Middle frontal gyrus (tissue), 1 donor: ENCODE data around the gene RXRB.

Source experiments
- DNase-seq: peaks from one replicate; pipeline ENCODE4 v3.0.0-alpha.2; 2015; ENCODE audit warnings: low spot score; ENCODE audit errors: extremely low spot score

The RXRB gene

DNA sequence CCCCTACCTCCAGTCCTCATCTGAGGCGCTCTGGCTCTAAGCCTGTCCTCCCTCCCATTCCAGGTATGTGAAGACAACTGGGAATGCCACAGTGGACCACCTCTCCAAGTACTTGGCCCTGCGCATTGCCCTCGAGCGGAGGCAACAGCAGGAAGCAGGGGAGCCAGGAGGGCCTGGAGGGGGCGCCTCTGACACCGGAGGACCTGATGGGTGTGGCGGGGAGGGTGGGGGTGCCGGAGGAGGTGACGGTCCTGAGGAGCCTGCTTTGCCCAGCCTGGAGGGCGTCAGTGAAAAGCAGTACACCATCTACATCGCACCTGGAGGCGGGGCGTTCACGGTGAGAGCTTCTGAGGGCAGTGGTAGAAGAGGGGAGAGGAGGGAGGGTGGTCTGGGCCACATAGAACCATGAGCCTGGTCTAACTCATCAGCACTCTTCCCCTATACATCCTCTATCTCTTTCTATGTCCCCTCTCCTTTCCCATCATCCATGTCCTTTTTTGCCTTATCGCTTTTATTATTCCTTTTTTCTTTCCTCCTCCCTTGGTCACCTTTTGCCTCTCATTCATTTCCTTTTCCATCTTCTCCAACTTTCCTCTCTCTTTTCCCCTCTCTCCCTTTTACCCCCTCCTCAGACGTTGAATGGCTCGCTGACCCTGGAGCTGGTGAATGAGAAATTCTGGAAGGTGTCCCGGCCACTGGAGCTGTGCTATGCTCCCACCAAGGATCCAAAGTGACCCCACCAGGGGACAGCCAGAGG is 11.4 kb upstream of the RXRB start:
- no peak for DNase-seq

DNA sequence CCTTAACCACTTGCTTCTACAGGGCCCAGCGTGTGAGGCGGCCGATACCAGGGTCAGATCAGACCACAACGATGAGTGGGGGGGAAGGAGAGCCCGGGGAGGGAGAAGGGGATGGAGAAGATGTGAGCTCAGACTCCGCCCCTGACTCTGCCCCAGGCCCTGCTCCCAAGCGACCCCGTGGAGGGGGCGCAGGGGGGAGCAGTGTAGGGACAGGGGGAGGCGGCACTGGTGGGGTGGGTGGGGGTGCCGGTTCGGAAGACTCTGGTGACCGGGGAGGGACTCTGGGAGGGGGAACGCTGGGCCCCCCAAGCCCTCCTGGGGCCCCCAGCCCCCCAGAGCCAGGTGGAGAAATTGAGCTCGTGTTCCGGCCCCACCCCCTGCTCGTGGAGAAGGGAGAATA is 10.7 kb upstream of the RXRB start:
- no peak for DNase-seq

DNA sequence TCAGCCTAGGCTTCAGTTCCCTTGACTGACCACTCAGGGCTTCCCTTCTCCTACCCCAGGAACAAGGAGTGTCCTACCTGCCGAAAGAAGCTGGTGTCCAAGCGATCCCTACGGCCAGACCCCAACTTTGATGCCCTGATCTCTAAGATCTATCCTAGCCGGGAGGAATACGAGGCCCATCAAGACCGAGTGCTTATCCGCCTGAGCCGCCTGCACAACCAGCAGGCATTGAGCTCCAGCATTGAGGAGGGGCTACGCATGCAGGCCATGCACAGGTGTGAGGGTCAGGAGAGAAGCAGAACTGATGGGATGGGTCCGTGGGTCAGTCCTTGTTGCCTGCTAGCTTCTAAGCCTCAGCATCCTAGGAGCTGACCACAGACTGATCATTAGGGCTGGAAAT is 9.4 kb upstream of the RXRB start:
- no peak for DNase-seq

DNA sequence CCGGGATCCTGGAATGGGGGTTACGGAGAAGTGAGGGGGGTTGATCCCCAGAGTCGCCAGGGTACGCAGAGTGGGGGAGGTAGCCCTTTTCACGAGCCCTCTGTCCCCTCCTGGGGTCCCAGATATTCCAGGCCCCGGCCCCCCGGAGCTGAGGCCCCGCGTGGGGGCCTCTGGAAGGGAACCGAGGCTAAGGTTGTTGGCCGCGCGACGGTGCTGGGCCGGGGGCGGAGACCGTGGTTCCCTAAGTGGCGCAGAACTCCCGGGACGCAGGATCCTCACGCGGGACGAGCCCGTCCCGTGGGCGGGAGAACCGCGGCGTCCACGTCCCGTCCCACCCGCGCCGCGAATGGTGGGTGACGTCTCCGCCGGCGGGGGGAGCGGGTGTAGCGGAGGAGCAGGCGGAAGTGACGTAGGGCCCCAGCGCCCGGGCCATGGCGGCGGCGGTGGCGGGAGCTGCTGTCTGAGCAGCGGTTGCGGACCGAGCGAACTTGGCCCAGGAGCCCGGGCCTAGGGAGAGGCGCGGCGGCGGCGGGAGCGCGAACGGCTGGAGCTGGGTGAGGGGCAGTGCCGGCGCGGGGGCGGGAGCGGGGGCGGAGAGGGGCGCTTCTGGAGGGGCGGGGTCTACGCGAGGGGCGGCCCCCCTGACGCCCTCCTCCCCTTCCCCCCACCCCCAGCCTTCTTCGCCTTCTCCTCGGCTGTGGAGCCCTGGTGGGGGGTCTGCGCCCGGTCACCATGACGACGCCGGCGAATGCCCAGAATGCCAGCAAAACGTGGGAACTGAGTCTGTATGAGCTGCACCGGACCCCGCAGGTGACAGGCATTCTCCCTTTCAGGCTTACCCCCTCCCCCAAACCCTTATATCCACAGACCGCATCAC is 7.9 kb upstream of the RXRB start, which contains the start of gene RING1:
TSS of gene RING1 (plus strand) at position 410 of the 877 bp plus-strand sequence. CDS start at position 733, 323 bp downstream.
- peak; percentile 79 for DNase-seq

DNA sequence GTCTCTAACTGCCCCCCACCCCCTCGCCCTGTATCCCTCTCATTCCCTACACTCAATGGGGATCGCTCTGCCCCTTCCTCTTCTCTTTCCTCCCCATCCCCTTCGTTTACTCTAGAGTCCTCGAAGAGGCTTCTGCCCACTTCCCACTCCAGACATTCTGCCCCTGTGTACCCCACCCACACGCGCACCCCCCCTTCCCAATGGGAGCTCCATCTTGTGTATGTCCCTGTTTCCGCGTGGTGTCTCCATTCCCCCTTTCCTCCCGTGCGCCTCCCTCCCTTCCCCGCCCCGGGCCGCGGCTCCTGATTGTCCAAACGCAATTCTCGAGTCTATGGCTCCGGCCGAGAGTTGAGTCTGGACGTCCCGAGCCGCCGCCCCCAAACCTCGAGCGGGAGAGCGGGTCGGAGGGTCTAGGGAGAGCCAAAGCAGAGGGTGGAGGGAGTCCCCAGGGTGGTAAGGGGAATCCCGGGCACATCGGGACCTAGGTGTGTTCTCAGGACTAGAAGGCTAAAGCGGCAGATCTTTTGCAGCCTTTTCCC is 7.2 kb upstream of the RXRB start:
- no peak for DNase-seq

DNA sequence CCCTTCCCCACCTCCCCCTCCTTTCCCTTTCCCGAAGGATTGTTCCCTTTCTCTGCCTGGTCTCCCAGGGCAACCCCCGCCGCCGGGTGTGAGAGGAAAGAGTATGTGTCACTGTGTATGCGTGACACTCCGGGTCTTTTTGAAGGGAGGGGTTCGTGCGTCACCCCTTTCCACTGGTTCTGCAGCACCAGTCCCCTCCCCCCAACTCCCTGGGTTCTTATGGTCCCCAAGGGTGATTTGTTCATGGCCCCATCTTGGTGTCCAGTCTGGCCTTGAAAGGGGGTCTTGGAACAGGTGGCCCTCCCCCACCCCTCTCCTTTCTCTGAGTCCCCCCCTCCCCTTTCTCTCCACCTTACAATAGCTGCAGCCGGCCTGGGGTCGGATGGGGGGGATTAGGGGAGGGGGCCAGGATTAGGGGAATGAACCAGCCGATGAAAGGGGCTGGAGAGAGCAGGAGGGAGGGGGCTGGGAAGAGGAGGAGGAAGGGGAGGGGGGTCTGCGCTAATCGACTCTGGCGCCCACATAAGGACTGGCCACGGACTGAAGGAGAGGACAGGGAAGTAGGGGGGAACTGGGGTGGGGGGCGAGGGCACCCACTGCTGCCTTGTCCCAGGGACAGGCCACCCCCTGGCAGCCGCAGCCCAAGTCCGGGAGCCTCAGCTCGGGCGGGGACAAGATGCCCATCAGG is 6.5 kb upstream of the RXRB start:
- no peak for DNase-seq

DNA sequence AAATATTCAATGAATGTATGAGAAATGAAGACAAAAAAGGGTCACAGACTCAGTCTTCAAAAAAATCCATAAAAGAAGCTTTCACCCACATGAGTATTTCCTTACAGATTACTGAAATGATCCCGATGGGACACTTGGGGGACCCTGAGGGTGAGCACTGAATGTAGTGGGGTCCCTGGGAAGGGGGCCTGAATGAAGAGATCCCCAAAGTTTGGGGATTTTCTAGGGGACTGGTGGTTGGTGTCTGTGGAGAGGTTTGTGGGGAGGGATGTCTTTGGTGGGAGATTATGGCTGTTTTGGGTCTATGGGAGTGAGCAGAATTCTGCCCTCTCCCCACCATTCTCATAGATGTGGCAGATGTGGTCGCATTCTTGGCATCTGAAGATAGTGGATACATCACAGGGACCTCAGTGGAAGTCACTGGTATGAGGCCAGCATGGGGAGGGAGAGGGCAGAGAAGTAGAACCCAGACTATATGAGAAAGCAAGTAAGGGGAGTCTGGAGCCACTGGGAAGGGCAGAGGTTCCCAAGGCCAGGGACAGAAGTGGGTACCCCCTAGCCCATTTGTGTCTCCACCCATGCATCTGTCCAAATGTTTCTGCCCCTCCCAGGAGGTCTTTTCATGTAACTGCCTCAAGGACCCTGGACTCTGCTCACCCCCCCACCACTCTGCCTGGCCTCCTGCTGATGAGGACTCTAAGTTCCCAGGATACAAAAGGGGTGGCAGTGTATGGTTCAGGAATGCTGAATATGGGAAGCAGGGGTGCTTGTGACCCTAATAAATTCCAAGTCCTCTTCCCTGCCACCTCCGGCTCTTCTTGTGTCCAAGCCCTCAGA is 5.8 kb upstream of the RXRB start:
- DNase-seq, result no peak

DNA sequence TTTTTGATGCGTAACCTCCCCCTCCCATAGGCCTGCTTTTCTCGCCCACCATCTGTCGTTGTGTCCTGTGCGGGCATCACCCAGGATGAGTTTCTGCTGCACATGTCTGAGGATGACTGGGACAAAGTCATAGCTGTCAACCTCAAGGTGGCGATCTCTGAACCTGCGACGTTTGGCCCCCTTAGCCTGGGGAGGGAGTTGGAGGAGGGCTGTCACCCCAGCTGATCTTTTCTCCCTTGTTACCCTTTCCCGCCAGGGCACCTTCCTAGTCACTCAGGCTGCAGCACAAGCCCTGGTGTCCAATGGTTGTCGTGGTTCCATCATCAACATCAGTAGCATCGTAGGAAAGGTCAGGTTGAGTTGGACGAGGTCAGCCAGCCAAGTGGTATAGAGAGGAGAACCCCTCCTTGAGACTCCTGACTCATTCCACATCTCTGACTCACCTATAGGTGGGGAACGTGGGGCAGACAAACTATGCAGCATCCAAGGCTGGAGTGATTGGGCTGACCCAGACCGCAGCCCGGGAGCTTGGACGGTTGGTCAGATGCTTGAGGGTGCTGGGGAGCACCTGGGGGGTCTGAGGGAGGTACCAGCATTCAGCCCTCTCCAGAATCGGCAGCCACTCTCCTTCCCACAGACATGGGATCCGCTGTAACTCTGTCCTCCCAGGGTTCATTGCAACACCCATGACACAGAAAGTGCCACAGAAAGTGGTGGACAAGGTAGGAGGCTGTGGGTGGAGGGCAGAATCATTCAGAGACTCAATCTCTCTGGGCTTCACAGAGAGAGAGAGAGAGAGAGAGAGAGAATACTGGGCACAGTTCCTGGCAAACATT is 4.9 kb upstream of the RXRB start:
- DNase-seq, result no peak

DNA sequence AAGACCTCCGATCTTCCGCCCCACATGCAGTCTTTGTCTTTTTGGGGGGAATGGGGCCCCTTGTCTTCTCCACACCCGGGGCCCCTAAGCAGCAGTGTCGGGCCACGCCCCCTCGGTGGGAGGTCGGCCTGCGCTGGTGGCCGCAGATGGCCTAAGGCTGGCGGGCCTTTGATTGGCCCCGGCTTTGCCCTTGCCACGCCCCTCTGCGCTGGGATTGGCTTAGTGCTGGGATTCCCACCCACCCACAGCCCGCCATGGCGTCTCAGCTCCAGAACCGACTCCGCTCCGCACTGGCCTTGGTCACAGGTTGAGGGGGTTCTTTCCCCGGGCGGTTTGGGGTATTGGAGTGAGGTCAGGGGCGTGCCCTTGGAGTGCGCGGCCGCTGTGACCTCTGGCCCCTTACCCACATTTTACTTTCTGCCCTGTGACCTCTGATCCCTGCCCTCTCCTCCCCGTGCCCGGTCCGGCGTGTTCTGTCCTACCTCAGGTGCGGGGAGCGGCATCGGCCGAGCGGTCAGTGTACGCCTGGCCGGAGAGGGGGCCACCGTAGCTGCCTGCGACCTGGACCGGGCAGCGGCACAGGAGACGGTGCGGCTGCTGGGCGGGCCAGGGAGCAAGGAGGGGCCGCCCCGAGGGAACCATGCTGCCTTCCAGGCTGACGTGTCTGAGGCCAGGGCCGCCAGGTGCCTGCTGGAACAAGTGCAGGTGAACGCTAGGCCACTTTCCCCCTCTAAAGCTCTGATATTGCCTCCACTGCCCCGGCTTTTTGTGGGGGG is 4.1 kb upstream of the RXRB start, which contains the start of gene HSD17B8:
TSS of gene HSD17B8 (plus strand) at position 241 of the 776 bp plus-strand sequence. CDS start at position 255, 14 bp downstream.
- DNase-seq, result peak; percentile 87

DNA sequence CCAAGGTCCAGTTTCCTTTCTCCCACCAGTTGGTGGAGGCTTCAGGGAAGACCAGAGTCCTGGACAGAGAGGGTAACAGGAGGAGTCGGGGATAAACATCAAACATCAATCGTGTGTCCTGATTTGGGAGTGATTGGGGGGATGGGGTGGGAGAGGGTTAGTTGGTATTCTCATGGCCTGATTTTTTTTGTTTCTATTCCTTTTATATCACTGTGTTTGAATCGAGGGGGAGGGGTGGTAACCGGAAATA is 3.6 kb upstream of the RXRB start:
- DNase-seq, result no peak

DNA sequence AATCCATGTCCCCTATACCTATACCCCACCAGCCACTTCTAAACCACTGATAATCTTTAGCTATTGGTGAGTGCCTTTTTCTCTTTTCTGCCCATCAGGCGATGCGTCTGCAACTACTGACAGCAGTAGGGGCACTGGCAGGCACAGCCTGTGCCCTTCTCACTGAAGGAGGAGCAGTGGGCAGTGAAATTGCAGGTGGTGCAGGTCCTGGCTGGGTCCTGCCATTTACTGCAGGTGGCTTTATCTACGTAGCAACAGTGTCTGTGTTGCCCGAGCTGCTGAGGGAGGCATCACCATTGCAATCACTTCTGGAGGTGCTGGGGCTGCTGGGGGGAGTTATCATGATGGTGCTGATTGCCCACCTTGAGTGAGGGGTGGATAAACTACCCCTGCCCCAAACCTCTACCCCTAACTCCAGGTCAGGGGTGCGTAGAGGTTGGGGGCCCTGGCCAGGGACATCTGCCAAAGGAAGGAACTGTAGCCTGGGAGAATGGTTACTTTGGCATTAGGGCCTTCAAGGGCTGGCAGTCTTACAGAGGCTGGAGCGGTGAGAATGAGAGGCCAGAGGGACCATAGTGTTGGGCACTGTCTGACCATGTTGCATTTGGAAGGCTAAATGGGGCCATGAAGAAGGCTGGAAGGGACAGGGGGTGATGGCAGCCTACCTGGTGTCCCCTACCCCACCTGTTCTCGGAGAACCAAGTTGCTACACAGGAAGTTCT is 3.1 kb upstream of the RXRB start:
- no peak for DNase-seq

DNA sequence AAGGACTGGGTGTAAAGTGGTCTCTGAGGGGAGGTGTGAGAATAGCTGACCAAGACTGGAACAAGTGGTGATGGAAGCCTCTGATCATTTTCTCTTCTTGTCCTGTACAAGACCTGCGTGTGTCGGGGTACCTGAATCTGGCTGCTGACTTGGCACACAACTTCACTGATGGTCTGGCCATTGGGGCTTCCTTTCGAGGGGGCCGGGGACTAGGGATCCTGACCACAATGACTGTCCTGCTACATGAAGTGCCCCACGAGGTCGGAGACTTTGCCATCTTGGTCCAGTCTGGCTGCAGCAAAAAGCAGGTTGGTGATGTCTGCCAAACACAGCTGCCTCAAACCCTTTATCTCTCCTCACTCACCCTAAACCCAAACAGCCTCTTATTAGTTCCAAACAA is 2.3 kb upstream of the RXRB start:
- no peak for DNase-seq

DNA sequence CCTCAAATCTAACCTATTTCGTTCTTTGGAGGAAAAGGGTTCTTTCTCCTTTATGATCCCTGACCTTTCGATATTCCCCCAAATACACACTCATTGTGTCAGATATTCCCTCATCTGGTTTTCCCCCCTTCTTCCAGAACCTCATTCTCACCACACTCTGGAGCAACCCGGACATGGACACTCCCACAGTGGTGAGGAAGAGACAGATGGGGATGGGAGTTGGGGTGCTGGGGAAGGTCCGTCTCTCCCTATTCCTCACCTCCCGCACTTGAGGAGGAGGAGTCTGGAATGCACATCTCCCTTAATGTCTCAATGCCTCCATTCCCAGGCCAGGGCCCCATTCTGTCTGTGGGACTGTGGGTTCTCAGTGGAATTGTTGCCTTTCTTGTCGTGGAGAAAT is 1.5 kb upstream of the RXRB start:
- no peak for DNase-seq

DNA sequence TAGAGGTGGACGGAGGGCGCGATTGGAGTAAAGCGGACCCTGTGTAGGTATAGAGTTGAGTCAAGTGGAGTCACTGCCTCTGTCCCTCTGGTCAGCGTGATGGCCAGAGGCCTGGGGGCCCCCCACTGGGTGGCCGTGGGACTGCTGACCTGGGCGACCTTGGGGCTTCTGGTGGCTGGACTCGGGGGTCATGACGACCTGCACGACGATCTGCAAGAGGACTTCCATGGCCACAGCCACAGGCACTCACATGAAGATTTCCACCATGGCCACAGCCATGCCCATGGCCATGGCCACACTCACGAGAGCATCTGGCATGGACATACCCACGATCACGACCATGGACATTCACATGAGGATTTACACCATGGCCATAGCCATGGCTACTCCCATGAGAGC is 681 bp upstream of the RXRB start:
- DNase-seq, result no peak

DNA sequence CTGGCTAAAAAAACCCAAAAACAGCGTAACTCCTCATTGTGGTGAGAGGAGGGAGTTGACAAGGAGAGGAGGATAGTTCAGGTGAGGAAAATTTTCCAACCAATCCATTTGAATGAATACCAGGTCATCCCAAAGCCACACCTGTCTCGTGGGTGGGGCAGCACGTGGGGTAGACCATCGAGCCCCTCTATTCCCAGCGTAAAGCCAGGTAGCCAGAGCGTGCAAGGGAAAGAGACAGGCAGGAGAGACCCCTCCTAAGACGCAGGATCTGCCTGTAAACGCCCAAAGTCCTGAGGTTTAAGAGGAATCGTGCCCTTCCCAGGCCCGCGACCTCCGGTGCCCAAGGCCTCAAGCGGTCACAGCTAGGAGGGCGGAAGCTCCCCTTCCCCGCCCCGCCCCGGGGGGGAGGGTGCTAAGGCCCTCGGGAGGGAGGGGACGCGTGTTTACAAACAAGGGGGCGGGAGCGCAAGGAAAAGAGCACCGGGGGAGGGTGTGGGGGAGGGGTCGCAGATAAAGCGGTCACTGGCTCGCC is 712 bp downstream of the RXRB start:
- no peak for DNase-seq

DNA sequence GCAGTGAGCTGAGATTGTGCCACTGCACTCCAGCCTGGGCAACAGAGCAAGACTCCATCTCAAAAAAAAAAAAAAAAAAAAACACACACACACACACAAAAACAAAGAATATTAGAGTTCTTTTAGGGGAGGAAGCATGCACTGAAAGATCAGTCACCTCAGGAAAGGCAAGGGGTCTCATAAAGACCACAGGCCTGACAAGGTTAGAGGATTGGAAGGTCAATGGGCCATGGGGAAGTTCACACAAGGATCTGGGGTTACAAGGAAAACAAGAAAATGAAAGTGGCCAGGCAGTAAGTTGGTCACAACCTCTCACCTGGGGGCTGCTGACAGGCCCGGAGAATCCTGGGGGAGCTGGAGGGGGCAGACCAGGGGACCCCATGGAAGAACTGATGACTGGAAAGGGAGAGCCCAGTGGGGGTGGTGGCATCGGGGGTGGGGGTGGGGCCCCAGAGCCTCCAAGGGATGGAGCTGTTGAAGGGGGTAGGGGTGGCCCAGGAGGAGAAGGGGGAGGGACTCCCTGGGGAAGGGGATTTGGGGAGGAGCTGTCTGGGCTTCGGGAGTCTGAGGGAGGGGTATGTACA is 1.5 kb downstream of the RXRB start:
- no peak for DNase-seq

DNA sequence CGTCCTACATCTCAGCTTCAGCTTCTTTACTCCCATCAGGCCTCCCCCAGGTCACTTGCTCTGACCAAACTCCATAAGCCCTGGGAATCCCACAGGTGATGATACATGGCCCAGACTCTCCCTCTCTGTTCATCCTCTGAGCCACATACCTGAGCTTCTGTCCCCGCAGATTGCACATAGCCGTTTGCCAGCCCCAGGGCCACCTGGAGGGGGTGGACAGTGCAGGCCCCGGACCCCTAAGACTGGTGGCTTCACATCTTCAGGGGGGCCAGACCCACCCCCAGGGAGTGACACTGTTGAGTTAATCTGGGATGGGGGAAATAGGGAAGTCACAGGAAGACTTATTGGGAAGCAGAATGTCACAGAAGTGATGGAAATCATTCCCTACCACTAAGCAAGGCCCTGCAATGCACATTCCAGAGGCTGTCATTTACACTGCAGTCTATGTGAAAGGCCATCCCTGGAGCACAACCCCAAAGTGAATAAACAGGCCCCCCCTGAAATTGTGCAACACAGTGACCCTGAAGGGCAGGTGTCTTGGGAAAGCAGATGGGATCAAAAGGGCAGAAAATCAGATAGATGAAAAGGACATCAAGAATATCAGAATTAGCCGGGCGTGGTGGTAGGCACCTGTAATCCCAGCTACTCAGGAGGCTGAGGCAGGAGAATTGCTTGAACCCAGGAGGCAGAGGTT is 2.2 kb downstream of the RXRB start:
- DNase-seq, result no peak
